Spinal cord (tissue), 10 donors: ENCODE results near the gene PATJ. TPM values are rescaled to one million over a fixed set of nuclear protein-coding genes. Genes with fewer than 3 reads are reported as not detected.
A peak's percentile ranks its signal among the peaks of the same experiment; 100 is the strongest.

Experiments
- DNase-seq, 6 donors: peaks; one replicate each; pipeline versions ENCODE4 v3.0.0 to v3.0.0-alpha.2; 2013 to 2015; ENCODE audit warnings: low spot score in 6 of 6, low read depth in 4 of 6
- H3K27ac ChIP-seq: one replicate; pipeline ENCODE4 v1.5.1; 2013; ENCODE audit warnings: low read depth, low read length, control low read depth
- H3K27me3 ChIP-seq: one replicate; pipeline ENCODE4 v1.6.1; 2013; ENCODE audit warnings: low read length; ENCODE audit not compliant: control insufficient read depth, insufficient read depth
- H3K36me3 ChIP-seq: one replicate; pipeline ENCODE4 v1.6.1; 2013; ENCODE audit warnings: low read length; ENCODE audit not compliant: control insufficient read depth, insufficient read depth
- H3K4me1 ChIP-seq: one replicate; pipeline ENCODE4 v1.6.1; 2013; ENCODE audit warnings: low read length; ENCODE audit not compliant: control insufficient read depth, insufficient read depth
- H3K4me3 ChIP-seq: one replicate; pipeline ENCODE4 v1.5.1; 2013; ENCODE audit warnings: low read depth, low read length, control low read depth
- H3K9me3 ChIP-seq: one replicate; pipeline ENCODE4 v1.6.1; 2013; ENCODE audit warnings: low read length; ENCODE audit not compliant: control insufficient read depth, insufficient read depth
- WGBS: methylation state at CpG from one replicate; pipeline ENCODE4 v1.1.5; 2013; ENCODE audit warnings: missing lambda C conversion rate; ENCODE audit not compliant: insufficient coverage; 5-methylcytosine and 5-hydroxymethylcytosine counted together
- polyA plus RNA-seq, 2 donors: library from polyadenylated mRNA; unstranded; fragments of 120-200 nt; gene quantifications; one replicate each; pipeline ENCODE4 v1.2.1, GENCODE V29; 2013; ENCODE audit not compliant: insufficient read length in 2 of 2
- small RNA-seq: library from RNA; depleted of rRNA; stranded (forward); fragments of <200 nt; gene quantifications from one replicate; pipeline ENCODE3, GENCODE V24; 2014; ENCODE audit warnings: low replicate concordance
- total RNA-seq, 2 donors: library from RNA; depleted of rRNA in 1 of 2; stranded (reverse); fragments of 120-200 nt in 1 of 2; fragments of >200 nt in 1 of 2; gene quantifications; one replicate each; pipeline versions ENCODE4 v1.2.3 to v1.2.4, GENCODE V29; 2013 to 2014
- donor health status: healthy.

Gene PATJ
- total and polyA plus RNA-seq, 4 donors: 18.8 to 58.2 (median 37.8) TPM

GRCh38 chr1:62227496-62227895 lies 485.2 kb downstream of the PATJ start:
- H3K27ac ChIP-seq: peak overlapping the region; percentile 57
- 83% methylated on average over 11 of the region's 11 CpGs for WGBS
- peaks cover 8% of the 10 kb centered on the region for H3K4me1 ChIP-seq
- no peaks in the 10 kb centered on the region for H3K36me3 ChIP-seq
- DNase-seq: no peak
- H3K4me3 ChIP-seq: no peak overlapping the region
- H3K9me3 ChIP-seq: no peaks in the 10 kb centered on the region
- H3K27me3 ChIP-seq: no peaks in the 10 kb centered on the region

Small RNAs within 50 kb of the gene (small RNA-seq; reads per million reads assigned to genes)
- gene LAMTOR5P1 (not detected), gene MIR3116-1 (not detected), gene RN7SL180P (not detected), gene RNU6-1177P (not detected), gene RNU6-414P (not detected)

Other genes with a start within 250 kb of the PATJ start
- gene TM2D1, start 17.3 kb upstream of the PATJ start, total RNA-seq: 10 to 100 TPM; 76.0 to 87.9 TPM
- gene TM2D1, start 17.3 kb upstream of the PATJ start, polyA plus RNA-seq: 10 to 100 TPM; 62.4 to 67.5 TPM